Heart right ventricle (tissue), 16 donors: ENCODE results near the gene BCDIN3D. TPM values are rescaled to one million over a fixed set of nuclear protein-coding genes. Genes with fewer than 3 reads are reported as not detected.
A peak's percentile ranks its signal among the peaks of the same experiment; 100 is the strongest.

Experiments used
- ATAC-seq, 8 donors: fragments of 200-7000 bp; cut with Tn5 transposase; one replicate each; pipeline ENCODE4 v1.9.1; 2020; ENCODE audit warnings: mild to moderate bottlenecking in 8 of 8, moderate library complexity in 8 of 8, moderate number of reproducible peaks in 1 of 8
- DNase-seq, 2 donors: peaks; one replicate each; pipeline ENCODE4 v3.0.0-alpha.2; 2020
- H3K27ac ChIP-seq, 10 donors: fragments of 200-600 bp; sonication (generic) in 2 of 10; one replicate each; pipeline versions ENCODE4 v1.5.0 to v1.8.0; 2020 to 2022; ENCODE audit warnings: mild to moderate bottlenecking in 3 of 10
- H3K27me3 ChIP-seq, 7 donors: fragments of 200-600 bp; one replicate each; pipeline ENCODE4 v1.8.0; 2021 to 2022; ENCODE audit warnings: mild to moderate bottlenecking in 2 of 7
- H3K36me3 ChIP-seq, 9 donors: fragments of 200-600 bp; sonication (generic) in 1 of 9; one replicate each; pipeline versions ENCODE4 v1.5.0 to v1.8.0; 2020 to 2022; ENCODE audit warnings: mild to moderate bottlenecking in 2 of 9
- H3K4me1 ChIP-seq, 9 donors: fragments of 200-600 bp; sonication (generic) in 1 of 9; one replicate each; pipeline versions ENCODE4 v1.5.0 to v1.8.0; 2020 to 2022; ENCODE audit warnings: mild to moderate bottlenecking in 4 of 9
- H3K4me3 ChIP-seq, 10 donors: fragments of 200-600 bp; sonication (generic) in 2 of 10; one replicate each; pipeline versions ENCODE4 v1.5.0 to v1.8.0; 2020 to 2022; ENCODE audit warnings: mild to moderate bottlenecking in 7 of 10, moderate library complexity in 2 of 10
- H3K9me3 ChIP-seq, 11 donors: fragments of 200-600 bp in 10 of 11; sonication (generic) in 2 of 11; one replicate each; pipeline versions ENCODE4 v1.5.0 to v1.8.0; 2013 to 2022; ENCODE audit warnings: mild to moderate bottlenecking in 2 of 11, control low read depth in 1 of 11, moderate library complexity in 1 of 11
- WGBS, 2 donors: extraction: QIAGEN DNeasy Blood & Tissue Kit; methylation state at CpG; one replicate each; pipeline ENCODE4 v1.1.7; 2013; ENCODE audit warnings: inconsistent platforms in 1 of 2; 5-methylcytosine and 5-hydroxymethylcytosine counted together
- intact Hi-C, 10 donors: fragments of 100-400 bp; cut with DNase I; formaldehyde crosslinking; loops; one replicate each; pipeline versions ENCODE4 v1.11.1 to v1.14.2; 2022
- polyA plus RNA-seq, 2 donors: library from polyadenylated mRNA; stranded (reverse); fragments of 200-250 nt; gene quantifications; one replicate each; pipeline ENCODE4 v1.2.3, GENCODE V29; 2013
- total RNA-seq, 10 donors: library from RNA; stranded (reverse); fragmentation: NEBNext Ultra II Directional in 3 of 10; extraction: Animal tissue kit (Norgen Biotek cat#: 25700) in 3 of 10; gene quantifications; one replicate each; pipeline versions ENCODE4 v1.2.1 to v1.2.4, GENCODE V29; 2021 to 2023
- TF ChIP-seq, protein P1 (sequence below), 9 donors: fragments of 200-600 bp; sonication (generic) in 2 of 9; IDR thresholded peaks; one replicate each; pipeline versions ENCODE4 v1.5.0 to v1.8.0; 2021 to 2022; ENCODE audit warnings: antibody characterized with exemption in 9 of 9, mild to moderate bottlenecking in 5 of 9, moderate library complexity in 1 of 9
- donor health status: Arrhythmogenic right ventricular cardiomyopathy.
- donor health status: ischemic (EF 13 %, LVEDD 7.1; RV severe dilation, severe dysfunction).
- donor health status: healthy with polysubstance abuse.
- donor health status: DM: no; HTN: yes; CAD: no.
- donor health status: DM: no; HTN: no; CAD: no.
- donor health status: ischemic (EF 25% LVEDD 6.9; RV normal size, moderate dysfunction).
- donor health status: ischemic (EF 25% LVEDD 5.7; RV mildly dilated, moderate dysfunction).
- donor health status: healthy.
- donor health status: DM: yes; HTN: yes; CAD: no.
- donor health status: Ischemic cardiomyopathy.
- donor health status: ischemic (EF 35%, LVEDD 5.7; RV mildly dilated, moderate dysfunction).
- donor health status: nonischemic (EF 11% LVEDD 7.7; RV severe dilation, severe dysfunction).
- donor health status: DM: yes; HTN: yes; CAD: no.
- donor health status: PGD.
- donor health status: ischemic (EF 29% LVEDD 5.4; RV normal size, mild dysfunction).
- donor health status: nonischemic (EF 23%, LVEDD 6.1; RV moderate dilation, normal function).

The BCDIN3D gene
- total and polyA plus RNA-seq, 12 donors: 1.1 to 3.9 (median 2.1) TPM

DNA sequence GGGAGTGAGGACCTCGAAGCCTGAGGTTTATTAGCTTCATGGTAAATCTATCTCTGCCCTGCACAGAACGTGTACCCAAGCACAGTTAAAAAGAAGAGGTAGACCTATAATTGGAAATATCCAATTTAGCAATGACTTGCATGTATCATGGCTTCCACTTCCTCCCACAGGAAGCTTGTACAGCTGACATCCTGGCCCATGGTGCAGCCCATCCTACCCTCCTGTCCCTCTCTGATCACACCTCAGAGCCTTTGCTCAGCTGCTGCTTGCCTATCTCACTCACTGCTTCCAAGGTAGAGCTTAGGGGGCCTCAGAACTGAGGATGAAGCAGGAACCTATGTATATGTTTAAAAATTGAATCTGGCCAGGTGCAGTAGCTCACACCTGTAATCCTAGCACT is 4.3 kb upstream of the BCDIN3D start:
- no peaks in the 10 kb centered on the region for H3K9me3 ChIP-seq
- H3K4me1 ChIP-seq: peaks cover 3 to 13% (median 9%) of the 10 kb centered on the region in 9 donors
- intact Hi-C loops: no loop called here
- no peak overlapping the region for H3K27ac ChIP-seq
- ATAC-seq: no peak
- H3K36me3 ChIP-seq: no peaks in the 10 kb centered on the region
- 47 to 66% methylated on average over 2 of the region's 2 CpGs for WGBS, 2 donors
- DNase-seq: no peak
- TF ChIP-seq, protein P1, sequence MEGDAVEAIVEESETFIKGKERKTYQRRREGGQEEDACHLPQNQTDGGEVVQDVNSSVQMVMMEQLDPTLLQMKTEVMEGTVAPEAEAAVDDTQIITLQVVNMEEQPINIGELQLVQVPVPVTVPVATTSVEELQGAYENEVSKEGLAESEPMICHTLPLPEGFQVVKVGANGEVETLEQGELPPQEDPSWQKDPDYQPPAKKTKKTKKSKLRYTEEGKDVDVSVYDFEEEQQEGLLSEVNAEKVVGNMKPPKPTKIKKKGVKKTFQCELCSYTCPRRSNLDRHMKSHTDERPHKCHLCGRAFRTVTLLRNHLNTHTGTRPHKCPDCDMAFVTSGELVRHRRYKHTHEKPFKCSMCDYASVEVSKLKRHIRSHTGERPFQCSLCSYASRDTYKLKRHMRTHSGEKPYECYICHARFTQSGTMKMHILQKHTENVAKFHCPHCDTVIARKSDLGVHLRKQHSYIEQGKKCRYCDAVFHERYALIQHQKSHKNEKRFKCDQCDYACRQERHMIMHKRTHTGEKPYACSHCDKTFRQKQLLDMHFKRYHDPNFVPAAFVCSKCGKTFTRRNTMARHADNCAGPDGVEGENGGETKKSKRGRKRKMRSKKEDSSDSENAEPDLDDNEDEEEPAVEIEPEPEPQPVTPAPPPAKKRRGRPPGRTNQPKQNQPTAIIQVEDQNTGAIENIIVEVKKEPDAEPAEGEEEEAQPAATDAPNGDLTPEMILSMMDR (IDR thresholded peaks at IDR 0.05): no peak
- no peak overlapping the region for H3K4me3 ChIP-seq
- H3K27me3 ChIP-seq: peaks cover 0 to 44% (median 16%) of the 10 kb centered on the region in 7 donors

DNA sequence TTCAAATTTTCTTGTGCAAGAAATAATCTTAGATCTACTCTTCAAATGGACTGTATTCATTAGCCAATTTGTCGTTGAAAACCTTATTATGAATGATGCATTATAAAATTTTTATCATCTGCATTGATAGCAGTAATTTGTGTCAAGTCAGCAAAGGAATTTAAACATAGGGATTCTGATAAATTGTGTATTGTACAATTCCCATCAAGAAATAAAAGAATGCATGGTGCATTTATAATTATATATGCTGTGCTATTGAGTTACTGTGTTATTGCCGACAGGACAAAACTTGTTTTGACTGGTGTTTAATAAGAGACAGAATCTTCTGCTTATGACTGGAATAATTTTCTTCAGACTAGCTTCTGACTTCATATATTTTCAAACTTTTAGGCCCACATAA is 3.1 kb upstream of the BCDIN3D start:
- ATAC-seq (no peak), DNase-seq (no peak)
- Histone ChIP-seq H3K27me3 (peaks cover 0 to 44% (median 15%) of the 10 kb centered on the region in 7 donors), H3K4me1 (peaks cover 3 to 24% (median 16%) of the 10 kb centered on the region in 9 donors), H3K4me3 (no peak overlapping the region), H3K36me3 (no peaks in the 10 kb centered on the region), H3K27ac (no peak overlapping the region), H3K9me3 (no peaks in the 10 kb centered on the region)
- TF ChIP-seq, protein P1 (IDR thresholded peaks at IDR 0.05): no peak
- intact Hi-C loops: no loop called here
- 89 to 93% methylated on average over 2 of the region's 2 CpGs for WGBS, 2 donors

DNA sequence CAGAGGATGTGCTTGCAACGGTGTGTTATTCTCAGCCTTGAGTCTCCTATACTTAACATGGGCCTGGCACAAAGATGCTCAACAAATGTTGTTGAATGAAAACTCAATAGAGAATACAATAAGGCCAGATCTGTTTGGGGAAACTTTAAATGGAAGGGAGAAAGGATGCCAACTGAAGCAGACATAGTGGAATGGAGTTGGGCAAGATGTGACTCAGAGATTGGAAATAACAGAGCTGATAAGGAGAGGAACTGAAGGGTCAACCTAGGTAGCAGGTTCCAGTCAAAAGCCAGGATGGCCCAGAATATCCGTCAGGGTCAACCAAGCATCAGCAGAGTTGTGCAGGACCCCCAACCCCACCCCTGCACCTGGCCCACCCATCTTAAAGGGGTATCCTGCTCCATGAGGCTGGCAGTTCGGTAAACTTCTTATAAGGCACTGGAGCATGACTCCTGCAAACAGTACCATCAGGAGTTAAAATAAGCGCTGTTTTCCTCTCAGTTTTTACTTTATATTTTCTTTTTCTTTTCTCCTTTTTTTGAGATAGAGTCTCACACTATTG is 1.1 kb upstream of the BCDIN3D start:
- TF ChIP-seq, protein P1 (IDR thresholded peaks at IDR 0.05): no peak
- Histone ChIP-seq H3K27ac (no peak overlapping the region), H3K27me3 (peaks cover 0 to 26% (median 8%) of the 10 kb centered on the region in 7 donors), H3K4me1 (peaks cover 3 to 24% (median 16%) of the 10 kb centered on the region in 9 donors), H3K36me3 (no peaks in the 10 kb centered on the region), H3K4me3 (no peak overlapping the region), H3K9me3 (no peaks in the 10 kb centered on the region)
- WGBS, 2 donors: 97 to 98% methylated on average over 4 of the region's 4 CpGs
- DNase-seq (no peak), ATAC-seq (no peak)
- intact Hi-C loops: loop anchor here in 2 of 10 donors (2.0 to 5.0 kb wide), 2 partner anchors 15 to 82 kb away; partner anchors contain the start of gene NCKAP5L (in 1 of the 2)

DNA sequence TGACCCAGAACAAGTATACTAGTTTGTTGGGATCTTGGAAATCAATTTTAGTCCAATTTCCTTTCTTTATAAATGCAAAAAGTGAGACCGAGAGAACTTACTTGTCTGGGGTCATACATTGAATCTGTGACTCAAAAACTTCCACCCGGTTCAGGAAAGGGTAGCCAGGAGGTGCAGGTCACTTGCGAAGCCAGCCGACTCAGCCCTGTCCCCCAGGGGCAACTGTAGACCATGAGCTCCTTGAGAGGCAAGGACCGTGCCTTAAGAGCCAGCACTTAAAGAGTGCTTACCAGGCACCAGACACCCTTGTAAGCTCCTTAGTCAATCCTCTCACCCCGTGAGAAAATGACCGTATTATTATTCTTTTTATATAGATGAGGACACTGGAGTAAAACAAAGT is 505 bp upstream of the BCDIN3D start:
- Histone ChIP-seq H3K9me3 (no peaks in the 10 kb centered on the region), H3K27ac (peak overlapping the region; percentile 62 to 95 (median 90)), H3K4me3 (peak overlapping the region; percentile 60 to 86 (median 72)), H3K27me3 (peaks cover 0 to 21% (median 4%) of the 10 kb centered on the region in 7 donors), H3K36me3 (peaks cover 0 to 5% (median 0%) of the 10 kb centered on the region in 9 donors), H3K4me1 (peaks cover 3 to 24% (median 16%) of the 10 kb centered on the region in 9 donors)
- TF ChIP-seq, protein P1 (IDR thresholded peaks at IDR 0.05): no peak
- intact Hi-C loops: loop anchor here in 2 of 10 donors (2.0 to 5.0 kb wide), 2 partner anchors 15 to 81 kb away; partner anchors contain the start of gene NCKAP5L (in 1 of the 2)
- ATAC-seq (no peak), DNase-seq (no peak)
- WGBS, 2 donors: 84 to 90% methylated on average over 7 of the region's 7 CpGs
